A673 (cell line): ENCODE measurements around the gene POLR3K.
"Not testable (repeated sequence)": the region's sequence is repeated elsewhere in the genome, so short reads cannot be mapped to it uniquely, and the experiment has no call there.

Experiments
- CTCF ChIP-seq: fragments of 300-800, 200-600 bp; sonication (generic); conservative IDR thresholded peaks from 2 replicates; pipeline ENCODE4 v1.5.1; 2017; ENCODE audit warnings: low read depth, mild to moderate bottlenecking, antibody characterized with exemption, low read length, moderate library complexity, mixed read lengths
- EZH2 ChIP-seq: fragments of 200-600 bp; sonication (generic); IDR thresholded peaks from 2 replicates; pipeline ENCODE4 v1.6.1; 2017; ENCODE audit warnings: borderline replicate concordance, low read depth, mild to moderate bottlenecking, mixed read lengths, antibody characterized with exemption, low read length; ENCODE audit not compliant: poor library complexity, severe bottlenecking

DNA sequence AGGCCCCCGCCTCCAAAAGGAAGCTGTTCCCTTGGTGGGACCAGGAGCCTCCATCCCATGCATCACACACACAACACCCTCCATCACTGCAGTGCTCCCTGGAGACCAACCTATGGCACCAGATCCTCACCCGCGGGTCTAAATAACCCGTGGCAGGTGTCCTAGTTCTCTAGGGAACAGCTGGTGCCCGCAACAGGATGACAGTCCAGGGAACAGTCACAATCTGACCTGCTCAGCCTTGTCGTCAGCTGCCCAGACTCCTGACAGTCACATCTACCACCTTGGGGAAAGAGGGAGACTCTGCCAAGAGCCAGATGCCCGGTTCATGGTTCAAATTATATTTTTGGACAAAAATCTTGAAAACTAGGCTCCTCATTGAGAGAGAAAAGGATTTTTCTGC, 22.8 kb downstream of the POLR3K start:
- not testable (repeated sequence) for TF ChIP-seq CTCF, EZH2
